Mucosa of rectum (tissue), 2 donors: ENCODE data around the gene PEX7.
"Not testable (repeated sequence)": the region's sequence is repeated elsewhere in the genome, so short reads cannot be mapped to it uniquely, and the experiment has no call there.

Source experiments
- H3K27ac ChIP-seq, 2 donors: one replicate each; pipeline ENCODE4 v1.7.0; 2013; ENCODE audit warnings: inconsistent platforms in 2 of 2, low read depth in 2 of 2, low read length in 2 of 2
- H3K27me3 ChIP-seq, 2 donors: one replicate each; pipeline ENCODE4 v1.7.0; 2013; ENCODE audit warnings: low read length in 2 of 2; ENCODE audit not compliant: control insufficient read depth in 2 of 2, insufficient read depth in 2 of 2
- H3K36me3 ChIP-seq, 2 donors: one replicate each; pipeline ENCODE4 v1.7.0; 2013; ENCODE audit warnings: low read length in 2 of 2; ENCODE audit not compliant: control insufficient read depth in 2 of 2, insufficient read depth in 2 of 2
- H3K4me1 ChIP-seq, 2 donors: one replicate each; pipeline ENCODE4 v1.7.0; 2013; ENCODE audit warnings: low read length in 2 of 2, mild to moderate bottlenecking in 1 of 2; ENCODE audit not compliant: control insufficient read depth in 2 of 2, insufficient read depth in 2 of 2
- H3K4me3 ChIP-seq, 2 donors: one replicate each; pipeline ENCODE4 v1.7.0; 2013; ENCODE audit warnings: low read length in 2 of 2
- H3K9ac ChIP-seq, 2 donors: one replicate each; pipeline ENCODE4 v1.7.0; 2013; ENCODE audit warnings: low read length in 2 of 2, low read depth in 1 of 2, mild to moderate bottlenecking in 1 of 2
- H3K9me3 ChIP-seq, 2 donors: one replicate each; pipeline ENCODE4 v1.7.0; 2013; ENCODE audit warnings: low read length in 2 of 2; ENCODE audit not compliant: control insufficient read depth in 2 of 2
- donor health status: healthy.
- donor health status: Normal muscosa, but diverticular disease.

The PEX7 gene

DNA sequence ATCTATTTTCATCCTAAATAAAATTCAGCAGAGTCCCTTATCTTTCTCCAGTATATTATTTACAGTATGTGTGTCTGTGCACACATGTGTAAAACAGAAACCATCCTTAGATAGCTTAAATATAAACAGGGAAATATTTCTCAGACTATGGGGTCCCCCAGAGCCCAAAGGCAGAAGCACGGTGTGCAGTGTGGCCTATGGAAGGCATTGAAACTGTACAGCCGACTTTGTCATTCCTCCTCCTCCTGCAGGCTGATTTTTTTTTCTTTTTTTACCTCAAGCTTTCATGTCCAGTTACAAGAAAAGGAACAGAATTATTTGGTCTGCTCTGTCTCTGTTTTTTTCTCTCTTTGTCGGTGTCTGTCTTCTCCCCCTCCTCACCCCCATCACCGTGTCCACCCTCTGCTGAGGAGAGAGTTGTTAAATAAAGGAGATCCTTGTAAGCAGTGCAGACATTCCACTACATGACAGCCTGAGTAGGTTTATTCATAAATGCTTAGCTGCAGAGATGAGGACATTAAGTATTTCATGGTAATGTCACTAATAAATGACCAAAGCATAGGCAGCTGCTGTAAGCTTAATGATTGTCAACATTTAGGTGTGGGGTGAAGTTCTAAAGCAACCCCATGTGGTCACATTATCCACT is 67.9 kb downstream of the PEX7 start:
- no peak overlapping the region for H3K4me3 ChIP-seq
- H3K9me3 ChIP-seq: no peaks in the 10 kb centered on the region
- no peaks in the 10 kb centered on the region for H3K4me1 ChIP-seq
- H3K36me3 ChIP-seq: peaks cover 0 to 3% of the 10 kb centered on the region in 2 donors
- no peaks in the 10 kb centered on the region for H3K27me3 ChIP-seq
- H3K9ac ChIP-seq: no peak overlapping the region
- H3K27ac ChIP-seq: no peak overlapping the region

DNA sequence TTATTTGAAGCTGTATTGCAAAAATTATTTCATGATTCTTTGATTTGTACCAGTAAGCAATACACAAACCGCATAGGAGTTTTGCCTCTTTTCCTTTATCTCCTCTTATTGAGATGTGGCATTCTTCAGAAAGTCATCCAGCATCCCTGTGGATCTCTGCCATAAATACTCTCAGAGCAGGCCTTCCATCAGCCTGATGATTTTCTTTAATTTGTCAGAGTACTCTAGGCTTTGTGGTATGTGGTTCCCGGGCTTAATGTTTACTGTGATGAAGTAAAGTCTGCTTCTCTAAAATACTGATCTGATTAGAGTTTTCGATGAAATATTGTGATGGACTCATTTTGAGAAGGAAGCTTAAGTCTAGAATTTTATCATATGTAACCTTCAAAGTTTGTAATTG is 68.6 kb downstream of the PEX7 start:
- H3K9me3 ChIP-seq: no peaks in the 10 kb centered on the region
- H3K4me3 ChIP-seq: no peak overlapping the region
- H3K27me3 ChIP-seq: no peaks in the 10 kb centered on the region
- H3K36me3 ChIP-seq: peaks cover 0 to 3% of the 10 kb centered on the region in 2 donors
- H3K4me1 ChIP-seq: no peaks in the 10 kb centered on the region
- no peak overlapping the region for H3K27ac ChIP-seq
- H3K9ac ChIP-seq: no peak overlapping the region

DNA sequence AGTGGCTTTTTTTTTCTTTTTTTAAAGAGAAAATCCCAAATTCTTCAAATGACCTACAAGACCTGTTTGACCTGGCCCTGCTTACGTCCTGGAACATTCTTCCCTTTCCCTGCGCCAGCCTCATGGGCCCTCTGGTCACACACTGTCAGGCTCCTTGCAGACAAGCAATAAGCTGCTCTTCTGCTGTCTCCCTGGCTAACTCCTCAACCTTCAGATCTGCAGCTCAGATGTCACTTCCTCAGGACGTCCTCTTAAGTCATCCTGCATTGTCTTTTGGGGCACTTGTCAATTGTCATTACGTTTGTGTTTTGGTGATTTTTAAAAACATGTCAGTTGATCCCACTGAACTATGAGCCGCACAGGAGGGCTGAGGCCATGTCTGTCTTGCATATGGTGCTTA is 70.8 kb downstream of the PEX7 start:
- Histone ChIP-seq H3K27me3 (no peaks in the 10 kb centered on the region), H3K9me3 (no peaks in the 10 kb centered on the region), H3K9ac (no peak overlapping the region), H3K4me3 (no peak overlapping the region), H3K27ac (no peak overlapping the region), H3K4me1 (no peaks in the 10 kb centered on the region), H3K36me3 (peaks cover under 1 to 4% of the 10 kb centered on the region in 2 donors)

DNA sequence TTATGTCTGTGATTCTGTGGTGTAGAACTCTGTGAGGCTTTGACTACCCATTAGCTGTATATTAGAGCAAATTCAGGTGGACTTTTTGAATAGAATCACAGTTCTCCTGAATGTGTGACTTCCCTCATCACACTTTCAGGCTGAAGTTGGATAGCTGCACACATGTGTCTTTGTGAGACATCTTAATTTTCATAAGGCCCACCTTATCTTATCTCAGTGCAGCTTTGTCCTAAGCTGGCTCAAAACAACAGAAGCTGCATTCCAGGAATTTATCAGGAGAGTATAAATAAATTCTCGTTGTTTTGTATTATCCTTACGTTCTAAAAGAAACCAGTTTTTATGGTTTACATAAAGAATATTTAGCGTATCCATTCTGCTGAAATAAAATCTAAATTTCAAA is 73.5 kb downstream of the PEX7 start:
- Histone ChIP-seq H3K27me3 (no peaks in the 10 kb centered on the region), H3K9me3 (no peaks in the 10 kb centered on the region), H3K27ac (no peak overlapping the region), H3K9ac (no peak overlapping the region), H3K4me1 (no peaks in the 10 kb centered on the region), H3K4me3 (no peak overlapping the region), H3K36me3 (peaks cover 10 to 14% of the 10 kb centered on the region in 2 donors)

DNA sequence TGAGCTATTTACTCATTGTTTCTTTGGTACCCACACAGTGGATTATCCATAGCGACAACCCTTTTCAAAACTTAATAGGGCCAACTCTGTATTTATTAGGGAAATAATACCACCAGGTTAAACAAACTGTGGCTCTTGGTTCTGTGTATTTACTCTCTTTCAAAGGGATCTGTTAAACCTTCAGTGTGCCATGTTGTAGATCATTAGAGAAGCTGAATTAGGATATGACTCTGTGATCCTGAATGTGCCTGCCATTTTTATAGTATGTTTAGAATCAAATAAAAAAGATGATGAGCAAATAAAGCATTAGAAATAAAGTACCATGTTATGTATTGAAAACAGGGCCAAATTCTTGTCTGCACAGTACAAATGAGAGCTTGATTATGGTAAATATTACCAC is 74.7 kb downstream of the PEX7 start:
- H3K9ac ChIP-seq: no peak overlapping the region
- no peak overlapping the region for H3K4me3 ChIP-seq
- no peak overlapping the region for H3K27ac ChIP-seq
- H3K27me3 ChIP-seq: no peaks in the 10 kb centered on the region
- H3K36me3 ChIP-seq: peaks cover 11 to 14% of the 10 kb centered on the region in 2 donors
- H3K4me1 ChIP-seq: no peaks in the 10 kb centered on the region
- H3K9me3 ChIP-seq: no peaks in the 10 kb centered on the region

DNA sequence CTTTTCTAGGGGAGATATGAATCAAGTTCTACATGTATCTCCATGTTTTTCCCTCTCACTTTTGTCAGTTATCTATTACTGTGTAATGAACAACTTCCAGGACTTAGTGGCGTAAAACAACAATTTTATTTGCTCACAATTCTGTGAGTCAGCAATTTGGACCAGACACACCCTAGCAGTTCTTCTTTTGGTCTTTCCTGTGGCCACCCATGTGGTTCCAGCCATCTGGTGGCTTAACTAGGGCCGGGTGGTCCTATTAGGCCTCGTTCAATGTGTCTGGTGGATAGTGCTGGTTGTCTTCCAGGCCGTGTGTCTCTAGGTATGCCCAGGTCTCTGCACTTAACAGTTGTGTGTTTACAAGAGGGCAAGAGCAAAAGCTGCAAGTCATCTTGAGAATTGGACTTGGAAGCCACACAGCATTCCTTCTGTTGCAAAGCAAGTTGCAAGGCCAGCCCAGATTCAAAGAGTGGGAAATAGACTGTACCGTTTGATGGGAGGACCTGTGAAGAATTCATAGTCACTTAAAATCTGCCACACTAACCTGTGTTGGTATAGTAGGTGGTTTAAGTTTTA is 78.9 kb downstream of the PEX7 start:
- no peak overlapping the region for H3K4me3 ChIP-seq
- no peak overlapping the region for H3K27ac ChIP-seq
- H3K36me3 ChIP-seq: peaks cover 11 to 27% of the 10 kb centered on the region in 2 donors
- H3K9me3 ChIP-seq: no peaks in the 10 kb centered on the region
- H3K9ac ChIP-seq: no peak overlapping the region
- H3K27me3 ChIP-seq: no peaks in the 10 kb centered on the region
- no peaks in the 10 kb centered on the region for H3K4me1 ChIP-seq

DNA sequence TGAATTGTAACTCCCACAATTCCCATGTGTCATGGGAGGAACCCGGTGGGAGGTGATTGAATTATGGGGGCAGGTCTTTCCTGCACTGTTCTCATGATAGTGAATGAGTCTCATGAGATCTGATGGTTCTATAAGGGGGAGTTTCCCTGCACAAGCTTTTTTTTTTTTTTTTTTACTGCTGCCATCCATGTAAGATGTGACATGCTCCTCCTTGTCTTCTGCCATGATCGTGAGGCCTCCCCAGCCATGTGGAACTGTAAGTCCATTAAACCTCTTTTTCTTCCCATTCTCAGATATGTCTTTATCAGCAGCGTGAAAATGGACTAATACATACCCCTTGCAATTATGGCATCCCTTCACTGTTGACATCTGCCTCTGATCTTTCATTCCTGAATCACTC is 82.1 kb downstream of the PEX7 start:
- H3K4me3 ChIP-seq, H3K27ac ChIP-seq, H3K27me3 ChIP-seq, H3K9me3 ChIP-seq, H3K4me1 ChIP-seq, H3K9ac ChIP-seq: not testable (repeated sequence)
- H3K36me3 ChIP-seq: peaks cover 7 to 23% of the 10 kb centered on the region in 2 donors

DNA sequence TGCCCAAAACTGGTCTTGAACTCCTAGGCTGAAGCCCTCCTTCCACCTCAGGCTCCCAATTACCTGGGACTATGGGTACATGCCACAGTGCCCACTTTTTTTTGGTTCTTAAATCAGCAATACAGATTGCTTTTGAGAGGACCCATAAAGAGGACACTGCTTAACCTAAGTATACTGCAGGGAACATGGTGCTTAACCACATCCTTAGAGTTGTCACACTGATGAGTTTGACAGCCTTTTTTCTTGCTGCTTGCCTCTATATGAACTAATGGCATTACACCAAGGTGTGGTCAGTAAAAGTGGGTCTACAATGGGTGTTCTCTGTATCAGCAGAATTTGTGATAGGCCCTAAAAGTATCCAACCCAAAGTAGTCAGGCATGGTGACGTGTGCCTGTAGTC is 92.6 kb downstream of the PEX7 start:
- Histone ChIP-seq H3K36me3 (no peaks in the 10 kb centered on the region), H3K9me3 (no peaks in the 10 kb centered on the region), H3K27ac (no peak overlapping the region), H3K4me3 (no peak overlapping the region), H3K9ac (no peak overlapping the region), H3K4me1 (no peaks in the 10 kb centered on the region), H3K27me3 (peaks cover 0 to 1% of the 10 kb centered on the region in 2 donors)

DNA sequence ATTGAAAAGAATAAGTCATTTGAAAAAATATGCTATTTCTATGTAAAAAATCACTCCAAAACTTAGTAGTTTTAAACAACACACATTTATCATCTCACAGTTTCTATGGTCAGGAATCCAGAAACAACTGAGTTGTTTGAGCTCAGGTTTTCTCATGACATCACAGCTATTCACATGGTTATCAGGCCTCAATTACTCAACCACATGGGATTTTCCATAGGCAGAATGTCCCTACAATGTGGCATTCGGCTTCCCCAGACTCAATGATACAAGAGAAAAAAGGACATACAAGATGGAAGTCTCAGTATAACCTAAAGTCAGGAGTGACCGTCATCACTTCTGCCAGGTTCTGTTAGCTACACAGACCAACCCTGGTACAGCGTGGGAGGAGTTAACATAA is 96.3 kb downstream of the PEX7 start:
- Histone ChIP-seq H3K36me3 (no peaks in the 10 kb centered on the region), H3K27me3 (peaks cover 14 to 28% of the 10 kb centered on the region in 2 donors), H3K4me1 (peaks cover 16 to 21% of the 10 kb centered on the region in 2 donors)

DNA sequence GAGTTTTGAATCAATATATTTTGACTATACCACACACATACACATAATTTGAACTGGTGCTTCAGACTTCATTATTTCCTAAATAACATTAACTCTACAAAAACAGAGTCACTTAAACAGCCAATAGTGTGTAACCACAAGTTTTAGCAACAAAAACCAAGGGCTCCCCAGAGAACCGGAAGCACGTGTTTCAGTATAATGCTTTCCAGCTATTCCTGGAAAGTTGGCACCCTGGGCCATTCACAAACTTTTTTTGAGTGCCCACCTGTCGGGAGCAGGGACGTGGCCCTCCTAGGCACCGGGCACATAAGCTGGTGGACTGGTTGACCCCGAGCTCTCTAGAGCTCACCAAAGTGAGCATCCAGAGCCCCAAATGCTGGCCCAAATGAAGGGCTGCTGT is 97.8 kb downstream of the PEX7 start:
- Histone ChIP-seq H3K9ac (no peak overlapping the region), H3K36me3 (no peaks in the 10 kb centered on the region), H3K9me3 (no peaks in the 10 kb centered on the region), H3K27ac (no peak overlapping the region), H3K4me3 (peak overlapping the region in 1 of 2 donors; percentile 66), H3K27me3 (peaks cover 14 to 32% of the 10 kb centered on the region in 2 donors), H3K4me1 (peaks cover 16 to 21% of the 10 kb centered on the region in 2 donors)

More for the DNA sequence above, 96.3 kb downstream of the PEX7 start:
- no peak overlapping the region for H3K4me3 ChIP-seq
- H3K9ac ChIP-seq: no peak overlapping the region
- H3K27ac ChIP-seq: no peak overlapping the region
- no peaks in the 10 kb centered on the region for H3K9me3 ChIP-seq
